HG02938 (cell line): Measurements from ENCODE around the gene ATP9A.

Source experiments
- ATAC-seq: cut with Tn5 transposase; IDR thresholded peaks from one replicate; pipeline ENCODE4 v1.9.1; 2021; ENCODE audit warnings: mild to moderate bottlenecking, moderate library complexity; ENCODE audit not compliant: unreplicated experiment

The ATP9A gene

DNA sequence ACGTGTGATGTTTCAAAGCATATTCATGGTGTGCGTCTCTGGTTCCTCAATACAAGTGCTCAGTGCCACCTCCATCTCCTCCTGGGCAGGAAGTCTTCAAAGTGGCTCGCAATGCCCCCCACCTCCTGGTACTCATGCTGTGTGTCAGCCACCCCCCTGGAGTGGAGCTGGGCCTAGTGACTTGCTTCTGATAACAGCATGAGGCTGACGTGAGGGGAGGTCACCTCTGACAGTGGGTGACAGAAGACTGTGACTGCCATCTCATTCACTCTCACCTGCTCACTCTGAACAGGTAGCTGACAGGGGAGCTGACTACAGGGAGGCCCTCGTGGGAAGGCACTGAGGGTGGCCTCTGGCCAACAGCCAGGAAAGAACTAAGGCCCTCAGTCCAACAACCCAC lies 133.3 kb downstream of the ATP9A start:
- ATAC-seq = no peak

DNA sequence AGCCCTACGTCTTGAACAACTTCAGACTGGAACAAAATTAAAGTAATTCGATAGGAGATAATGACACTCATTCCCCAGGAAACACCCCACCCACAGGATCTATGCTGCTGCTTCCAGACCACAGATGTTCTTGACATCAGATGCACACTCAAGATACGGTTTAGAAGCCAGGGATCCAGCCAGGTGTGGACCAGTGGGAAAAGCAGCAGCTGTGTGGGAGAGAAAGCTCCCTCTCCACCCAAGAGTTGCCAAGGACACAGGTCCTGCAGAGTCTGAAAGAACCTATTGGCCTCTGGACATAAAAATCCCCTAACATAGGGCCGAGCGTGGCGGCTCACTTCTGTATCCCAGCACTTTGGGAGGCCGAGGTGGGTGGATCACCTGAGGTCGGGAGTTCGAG lies 133.9 kb downstream of the ATP9A start:
- ATAC-seq = no peak

GRCh38 chr20:51633430-51633829 lies 134.8 kb downstream of the ATP9A start:
- ATAC-seq = no peak

DNA sequence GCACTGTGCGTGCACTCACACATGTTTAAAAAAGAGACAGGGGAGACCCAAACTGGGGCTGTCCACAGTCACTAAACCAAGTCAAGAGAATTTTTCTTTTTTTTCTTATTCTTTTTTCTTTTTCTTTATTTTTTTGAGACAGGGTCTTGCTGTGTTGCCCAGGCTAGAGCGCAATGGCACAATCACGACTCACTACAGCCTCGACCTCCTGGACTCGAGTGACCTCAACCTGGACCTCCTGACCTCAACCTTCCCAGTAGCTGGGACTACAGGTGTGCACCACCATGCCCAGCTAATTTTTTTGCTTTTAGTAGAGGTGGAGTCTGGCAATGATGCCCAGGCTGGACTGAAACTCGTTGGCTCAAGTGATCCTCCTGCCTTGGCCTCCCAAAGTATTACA lies 136.2 kb downstream of the ATP9A start:
- no peak for ATAC-seq

DNA sequence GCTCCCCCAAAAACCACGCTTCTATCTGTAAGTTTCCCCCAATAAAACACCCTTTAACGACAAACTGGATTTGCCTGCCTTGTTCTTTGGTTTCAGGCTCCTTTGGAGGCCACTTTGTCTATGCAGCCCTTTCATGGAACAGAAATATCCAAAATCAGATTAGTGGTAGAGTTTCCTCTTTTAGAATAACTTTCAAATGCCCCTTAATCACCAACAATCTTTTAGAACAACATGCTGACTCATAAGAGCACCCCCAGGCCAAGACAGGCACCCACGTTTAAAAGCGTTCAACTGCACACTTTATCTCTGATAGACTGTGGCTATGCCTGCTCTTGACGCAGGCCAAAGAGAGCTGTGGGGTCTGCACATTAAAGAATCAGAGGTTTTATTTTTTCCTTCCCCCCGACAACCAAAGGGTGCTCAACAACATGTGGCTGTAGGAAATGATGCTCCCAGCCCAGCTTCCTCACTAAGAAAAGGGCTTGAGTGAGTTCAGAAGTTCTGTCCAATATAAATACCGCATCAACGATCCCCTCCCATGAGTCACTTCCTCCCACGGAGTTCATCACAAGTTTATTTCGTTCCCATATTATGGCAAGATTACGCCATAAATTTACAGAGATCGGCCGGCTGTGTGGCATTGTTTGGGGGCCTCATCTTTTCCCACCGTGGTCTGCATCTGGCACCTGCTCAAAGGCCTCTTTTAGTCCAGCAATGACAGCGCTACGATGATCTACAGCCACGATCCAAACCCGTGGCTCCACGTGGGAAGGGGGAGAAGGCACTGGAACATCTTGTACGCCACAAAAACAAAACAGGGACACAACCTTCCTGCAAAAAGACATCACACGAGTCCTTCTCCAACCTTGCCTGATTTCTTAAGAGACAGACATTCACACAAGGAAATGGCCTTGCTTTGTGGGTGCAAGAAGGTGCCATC lies 136.9 kb downstream of the ATP9A start:
- ATAC-seq = no peak

- ATAC-seq = no peak
Observed at GRCh38 chr20:51629399-51630058, 138.7 kb downstream of the ATP9A start.

GRCh38 chr20:51628533-51629398 lies 139.4 kb downstream of the ATP9A start:
- no peak for ATAC-seq

- no peak for ATAC-seq
Observed at GRCh38 chr20:51627586-51627985, 140.6 kb downstream of the ATP9A start.

DNA sequence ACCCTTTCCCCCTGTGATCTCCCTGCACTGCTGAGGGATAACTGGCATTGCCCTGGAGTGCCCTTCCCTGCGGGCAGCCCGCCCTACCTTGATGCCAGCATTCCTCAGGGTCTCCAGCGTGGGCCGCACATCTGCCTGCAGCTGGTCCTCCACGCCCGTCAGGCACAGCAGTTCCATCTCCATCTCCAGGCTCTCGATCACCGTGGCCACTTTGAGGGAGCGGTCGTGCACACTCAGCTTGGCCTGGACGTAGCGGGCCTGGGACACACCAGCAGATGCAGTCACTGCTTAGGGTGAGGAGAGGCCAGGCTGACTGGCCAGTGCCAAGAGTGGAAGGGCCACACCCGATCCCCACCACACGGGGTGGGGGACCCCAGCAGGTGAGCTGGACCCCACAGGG lies 143.1 kb downstream of the ATP9A start:
- no peak for ATAC-seq

DNA sequence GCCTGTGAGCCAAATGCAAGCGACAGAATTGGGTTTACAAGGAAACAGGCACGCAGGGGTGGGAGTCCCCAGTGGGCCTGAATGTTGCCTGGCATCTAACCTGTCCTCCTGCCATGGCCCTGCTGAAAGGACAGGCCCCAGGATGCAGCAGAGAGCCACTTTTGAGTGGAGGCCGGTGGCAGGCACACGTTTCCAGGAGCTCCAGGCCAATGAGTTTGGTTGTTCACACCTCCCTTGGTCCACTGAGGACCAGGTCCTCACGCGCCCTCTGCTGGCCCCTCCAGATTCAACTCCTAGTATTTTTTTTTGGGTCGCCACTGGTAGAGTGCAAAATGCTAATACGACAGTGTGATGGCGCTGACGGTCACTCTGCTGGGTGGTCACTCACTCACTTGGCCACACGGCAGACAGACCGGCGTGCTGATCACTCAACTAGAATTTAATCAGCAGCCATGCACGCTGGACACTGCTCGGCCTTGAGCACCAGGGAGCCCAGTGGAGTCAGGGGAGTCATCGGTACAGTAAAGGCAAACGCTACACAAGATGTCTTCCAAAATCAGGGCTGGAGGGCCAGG lies 143.9 kb downstream of the ATP9A start:
- ATAC-seq = no peak

DNA sequence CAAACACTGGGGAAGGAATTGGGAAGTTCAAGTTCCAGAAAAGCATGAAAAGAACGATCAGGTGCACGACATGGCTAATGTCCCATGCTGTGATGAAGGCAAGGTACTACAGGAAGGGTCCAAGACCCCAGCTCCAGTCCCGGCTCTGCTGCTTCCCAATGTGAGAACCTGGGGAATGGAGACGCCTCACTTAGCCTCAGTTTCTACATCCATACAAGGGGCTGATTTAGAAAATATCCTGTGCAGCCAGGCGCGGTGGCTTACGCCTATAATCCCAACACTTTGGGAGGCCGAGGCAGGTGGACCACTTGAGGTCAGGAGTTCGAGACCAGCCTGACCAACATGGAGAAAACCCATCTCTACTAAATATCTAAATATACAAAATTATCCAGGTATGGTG lies 144.9 kb downstream of the ATP9A start:
- no peak for ATAC-seq

- ATAC-seq = no peak
Observed at GRCh38 chr20:51622004-51622874, 146.0 kb downstream of the ATP9A start.

GRCh38 chr20:51620432-51620831 lies 147.8 kb downstream of the ATP9A start:
- ATAC-seq = no peak

DNA sequence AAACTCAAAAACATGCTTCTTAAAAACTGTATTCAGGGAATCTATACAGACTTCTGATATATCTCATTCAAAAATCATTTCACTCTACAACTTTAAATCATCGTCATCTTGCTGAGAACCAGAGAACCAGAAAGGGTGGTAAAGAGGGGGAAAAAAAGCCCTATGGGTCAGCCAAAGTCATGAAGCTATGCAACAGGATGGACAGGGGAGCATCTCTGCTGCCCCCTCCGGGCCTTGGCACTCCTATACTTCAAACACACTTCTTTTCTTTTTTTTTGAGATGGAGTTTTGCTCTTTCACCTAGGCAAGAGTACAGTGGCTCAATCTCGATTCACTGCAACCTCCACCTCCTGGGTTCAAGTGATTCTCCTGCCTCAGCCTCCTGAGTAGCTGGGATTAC lies 152.1 kb downstream of the ATP9A start:
- ATAC-seq = no peak

DNA sequence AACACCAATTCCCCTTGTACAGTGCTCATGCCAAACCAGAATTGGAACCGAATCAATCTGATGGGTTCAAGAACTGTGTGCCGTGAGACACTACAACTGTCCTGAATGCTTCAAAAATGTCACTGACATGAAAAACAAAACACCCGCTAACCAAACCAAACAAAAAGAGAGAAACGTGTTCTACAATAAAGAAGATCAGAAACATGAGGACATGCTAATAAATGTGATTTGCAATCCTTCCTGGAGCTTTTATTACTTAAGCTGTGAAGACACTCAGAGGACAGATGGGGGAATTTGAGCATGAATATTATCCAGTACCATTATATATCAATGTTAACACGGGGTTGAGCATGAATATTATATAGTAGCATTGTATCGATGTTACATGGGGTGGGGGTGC lies 153.5 kb downstream of the ATP9A start:
- no peak for ATAC-seq

- no peak for ATAC-seq
Observed at GRCh38 chr20:51613580-51613979, 154.6 kb downstream of the ATP9A start.

DNA sequence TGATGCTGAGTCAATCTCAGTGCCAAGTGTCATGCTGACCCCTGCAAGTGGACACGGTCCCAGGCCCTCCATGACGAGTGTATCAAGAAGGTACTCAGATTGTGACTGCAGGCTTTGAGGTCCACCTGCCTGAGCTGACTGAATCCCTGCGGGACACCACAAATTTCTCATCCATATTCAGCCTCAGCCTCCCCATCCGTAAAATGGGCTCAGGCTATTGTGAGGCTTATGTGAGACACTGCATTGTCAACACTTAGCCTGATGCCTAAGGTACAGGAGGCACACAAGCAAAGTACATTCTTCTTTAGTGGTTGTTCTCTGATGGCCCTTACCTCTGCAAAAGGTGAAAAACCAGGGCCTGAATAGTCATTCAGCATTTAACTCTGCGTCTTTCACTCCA lies 155.3 kb downstream of the ATP9A start:
- no peak for ATAC-seq

GRCh38 chr20:51611625-51611890 lies 156.6 kb downstream of the ATP9A start:
- ATAC-seq = no peak

GRCh38 chr20:51610761-51611624 lies 157.2 kb downstream of the ATP9A start:
- no peak for ATAC-seq
